ENCODE results near the gene PSRC1.

The PSRC1 gene

GRCh38 chr1:109247401-109248365 is 35.3 kb downstream of the PSRC1 start:
- DNase-seq (ENCODE audit: low spot score): no peak

DNA sequence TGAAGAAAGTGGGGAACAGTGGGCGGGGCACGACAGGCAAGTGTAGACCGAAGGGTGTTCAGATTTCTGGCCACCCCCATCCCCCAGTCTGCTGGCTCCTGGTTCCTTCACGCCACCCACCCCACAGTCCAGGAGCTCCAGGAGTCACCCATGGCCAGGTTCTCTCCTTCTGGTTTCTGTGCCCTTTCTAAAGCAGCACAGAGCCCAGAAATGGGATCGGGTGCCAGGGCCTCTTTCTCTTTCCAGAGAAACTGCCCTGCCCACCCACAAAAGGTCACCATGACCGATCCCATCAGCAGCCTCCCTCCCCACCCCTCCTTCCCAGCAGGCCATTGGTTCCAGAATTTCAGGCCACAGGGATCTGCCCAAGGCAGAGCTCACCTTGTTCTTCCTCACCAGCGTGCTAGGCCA is 36.8 kb downstream of the PSRC1 start:
- DNase-seq (ENCODE audit: low spot score): no peak

- no peak for DNase-seq (ENCODE audit: low spot score)
These were observed 38.9 kb downstream of the PSRC1 start for GRCh38 chr1:109243860-109244552.

DNA sequence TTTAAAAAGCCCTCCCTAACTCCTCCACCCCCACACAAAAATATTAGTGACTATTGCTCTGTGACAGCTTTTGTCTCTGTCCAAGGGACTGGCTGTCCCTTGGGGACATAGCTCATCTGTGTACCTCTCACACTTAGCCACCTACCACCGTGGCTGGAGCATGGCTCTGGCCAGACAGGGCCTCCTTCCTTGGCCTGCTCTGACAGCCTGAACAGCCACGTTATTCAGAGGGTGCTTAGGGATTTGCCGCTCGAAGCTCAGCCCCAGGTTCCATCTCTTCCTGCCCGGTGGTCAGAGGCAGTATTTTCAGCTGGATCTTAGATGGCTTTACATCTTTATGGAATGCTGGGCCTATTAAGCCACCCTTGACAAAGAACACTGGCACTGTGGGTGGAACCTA is 39.7 kb downstream of the PSRC1 start:
- DNase-seq (ENCODE audit: low spot score): no peak

DNA sequence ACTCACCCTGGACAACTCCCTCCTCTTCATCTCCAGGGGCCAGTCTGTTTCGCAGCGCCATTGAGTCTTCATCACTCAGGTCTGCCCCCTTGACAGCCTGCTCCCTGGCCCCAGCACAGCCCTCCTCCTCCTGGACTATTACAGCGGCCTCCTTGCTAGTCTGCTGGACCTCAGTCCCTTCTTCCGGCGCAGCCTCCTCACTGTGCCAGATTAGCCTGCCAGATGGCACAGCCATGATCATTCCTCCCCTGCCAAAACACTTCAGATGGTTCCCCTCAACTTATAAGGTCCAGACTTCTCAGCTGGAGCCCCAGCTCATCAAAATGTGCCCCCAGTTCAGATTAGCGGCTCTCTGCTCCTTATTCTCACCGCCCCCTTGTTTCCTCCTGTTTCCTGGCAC is 40.6 kb downstream of the PSRC1 start:
- DNase-seq (ENCODE audit: low spot score): no peak

- DNase-seq (ENCODE audit: low spot score): no peak
These were observed 41.1 kb downstream of the PSRC1 start for GRCh38 chr1:109241841-109242345.

DNA sequence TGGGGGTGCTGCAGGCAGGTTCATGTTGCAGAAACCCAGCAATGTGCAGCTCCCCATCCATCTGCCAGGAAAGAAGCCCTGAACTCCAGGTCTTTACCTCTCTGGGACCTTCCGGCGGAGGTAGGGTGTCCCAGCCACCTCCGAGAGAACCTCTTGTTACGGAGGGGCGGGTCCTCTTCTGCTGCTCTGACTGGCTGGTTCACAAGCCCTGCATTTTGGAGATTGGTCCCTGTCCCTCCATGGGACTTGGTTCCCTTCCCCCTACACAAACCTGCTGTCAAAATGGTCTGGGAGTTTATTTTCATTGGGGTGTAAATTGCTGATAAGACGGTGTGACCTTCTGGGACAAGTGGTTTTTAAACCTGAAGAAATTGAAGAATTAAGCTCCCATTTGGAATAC is 41.6 kb downstream of the PSRC1 start:
- DNase-seq (ENCODE audit: low spot score): no peak

DNA sequence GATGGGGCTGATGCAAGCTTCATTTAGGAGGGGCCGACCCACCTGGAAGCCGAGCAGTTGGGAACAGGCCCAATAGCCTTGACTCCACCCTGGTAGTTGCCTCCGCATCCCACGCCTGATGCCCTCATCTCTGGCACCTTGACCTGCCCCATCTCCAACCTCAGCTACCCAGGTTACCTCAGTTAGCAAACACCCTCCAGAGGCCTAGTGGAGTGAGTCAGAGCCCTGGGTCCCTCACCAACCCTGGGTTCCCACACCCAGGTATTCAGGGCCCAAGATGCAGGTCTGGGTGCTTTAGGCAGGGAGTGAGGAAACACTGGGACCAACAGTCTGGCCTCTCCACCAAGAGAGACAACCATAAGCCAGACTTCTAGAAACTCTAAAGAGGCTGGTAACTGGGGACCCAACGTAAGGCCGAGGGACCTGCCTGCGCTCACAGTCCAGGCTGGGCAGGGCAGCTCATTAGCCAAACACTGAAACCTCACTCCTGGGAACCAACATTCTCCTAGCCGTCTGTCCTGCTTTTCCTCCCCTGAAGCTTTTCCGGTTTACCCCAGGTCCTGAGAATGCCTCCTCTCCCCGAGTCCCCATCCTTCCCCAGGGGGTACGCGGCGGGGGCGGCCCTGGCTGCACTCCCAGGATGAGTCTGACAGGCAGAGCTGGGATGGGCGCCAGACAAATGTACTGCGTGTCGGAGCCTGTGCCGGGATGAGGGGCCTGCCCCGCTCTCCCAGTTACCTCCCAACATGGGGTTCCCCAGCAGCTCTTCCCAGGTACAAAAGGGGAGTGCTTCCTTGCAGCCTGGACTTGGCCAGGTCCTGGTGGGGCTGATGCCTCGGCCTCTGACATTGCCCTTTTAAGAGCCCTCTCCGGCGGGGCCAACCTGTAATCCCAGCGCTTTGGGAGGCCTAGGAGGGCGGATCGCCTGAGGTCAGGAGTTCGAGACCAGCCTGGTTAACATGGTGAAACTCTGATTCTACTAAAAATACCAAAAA is 42.5 kb downstream of the PSRC1 start:
- peak; percentile 7 for DNase-seq (ENCODE audit: low spot score)

GRCh38 chr1:109239409-109240068 is 43.4 kb downstream of the PSRC1 start:
- DNase-seq (ENCODE audit: low spot score): peak; percentile 20

DNA sequence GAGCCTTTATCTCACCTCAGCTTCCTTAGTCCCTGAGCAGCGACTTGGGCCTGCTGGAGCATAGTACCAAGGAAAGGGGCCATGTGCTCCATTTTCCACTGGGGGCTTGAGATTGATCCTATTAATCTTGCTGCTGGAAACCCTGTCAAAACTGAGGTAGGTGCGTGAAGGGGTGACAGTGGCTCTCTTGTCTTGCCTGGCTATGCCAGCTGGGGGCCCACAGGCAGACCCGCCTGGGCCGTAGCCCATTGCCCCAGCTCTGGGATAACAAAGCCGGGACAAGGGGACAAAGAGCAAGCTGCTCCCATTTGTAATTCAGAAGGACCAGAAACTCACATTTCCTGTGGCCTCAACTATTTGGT is 43.9 kb downstream of the PSRC1 start:
- no peak for DNase-seq (ENCODE audit: low spot score)

- DNase-seq (ENCODE audit: low spot score): no peak
These were observed 44.6 kb downstream of the PSRC1 start for GRCh38 chr1:109238382-109238781.

GRCh38 chr1:109237512-109237911 is 45.4 kb downstream of the PSRC1 start:
- DNase-seq (ENCODE audit: low spot score): no peak

DNA sequence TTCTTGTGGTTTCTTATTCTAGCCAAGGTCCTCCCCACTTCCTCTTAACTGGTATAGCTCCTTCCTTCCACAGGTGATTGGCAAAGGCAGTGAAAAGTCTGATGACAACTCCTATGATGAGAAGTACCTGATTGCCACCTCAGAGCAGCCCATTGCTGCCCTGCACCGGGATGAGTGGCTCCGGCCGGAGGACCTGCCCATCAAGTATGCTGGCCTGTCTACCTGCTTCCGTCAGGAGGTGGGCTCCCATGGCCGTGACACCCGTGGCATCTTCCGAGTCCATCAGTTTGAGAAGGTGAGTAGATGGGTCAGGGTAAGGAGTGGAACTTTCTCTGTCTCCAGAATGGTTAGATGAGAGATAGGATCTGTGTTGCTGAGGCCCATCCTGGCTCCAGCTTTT is 47.8 kb downstream of the PSRC1 start:
- no peak for DNase-seq (ENCODE audit: low spot score)

- DNase-seq (ENCODE audit: low spot score): no peak
These were observed 51.9 kb downstream of the PSRC1 start for GRCh38 chr1:109231066-109231465.

Data from CD4-positive, alpha-beta T cell treated with Interleukin-2 at 100 ng/mL for 4 hours (primary cell).